Hematopoietic multipotent progenitor cell (in vitro differentiated cells): ENCODE data around the gene ARFIP2. TPM values are rescaled to one million over a fixed set of nuclear protein-coding genes. Genes with fewer than 3 reads are reported as not detected.
A peak's percentile ranks its signal among the peaks of the same experiment; 100 is the strongest.
"Not testable (repeated sequence)": the region's sequence is repeated elsewhere in the genome, so short reads cannot be mapped to it uniquely, and the experiment has no call there.

ENCODE experiments used
- DNase-seq, 3 donors: peaks; one replicate each; pipeline ENCODE4 v3.0.0-alpha.2; 2011 to 2015; ENCODE audit warnings: low read depth in 2 of 3, low spot score in 2 of 3
- total RNA-seq: library from RNA; depleted of rRNA; stranded (reverse); fragments of >200 nt; gene quantifications from one replicate; pipeline ENCODE4 v1.2.3, GENCODE V29; 2012

ARFIP2 gene, protein sequence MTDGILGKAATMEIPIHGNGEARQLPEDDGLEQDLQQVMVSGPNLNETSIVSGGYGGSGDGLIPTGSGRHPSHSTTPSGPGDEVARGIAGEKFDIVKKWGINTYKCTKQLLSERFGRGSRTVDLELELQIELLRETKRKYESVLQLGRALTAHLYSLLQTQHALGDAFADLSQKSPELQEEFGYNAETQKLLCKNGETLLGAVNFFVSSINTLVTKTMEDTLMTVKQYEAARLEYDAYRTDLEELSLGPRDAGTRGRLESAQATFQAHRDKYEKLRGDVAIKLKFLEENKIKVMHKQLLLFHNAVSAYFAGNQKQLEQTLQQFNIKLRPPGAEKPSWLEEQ
- 46.3 TPM for total RNA-seq

GRCh38 chr11:6481012-6481923, at the start of gene ARFIP2, which contains the start of gene TIMM10B:
TSS of gene ARFIP2 (minus strand) at chr11:6481331. CDS start at chr11:6480421, 910 bp downstream.
TSS of gene TIMM10B (plus strand) at chr11:6481501. CDS start at chr11:6481517, 16 bp downstream.
- peak; percentile 89 to 98 (median 98) for DNase-seq

GRCh38 chr11:6530848-6531247, 49.7 kb upstream of the ARFIP2 start:
- no peak for DNase-seq

GRCh38 chr11:6529266-6529665, 48.1 kb upstream of the ARFIP2 start:
- no peak for DNase-seq

DNA sequence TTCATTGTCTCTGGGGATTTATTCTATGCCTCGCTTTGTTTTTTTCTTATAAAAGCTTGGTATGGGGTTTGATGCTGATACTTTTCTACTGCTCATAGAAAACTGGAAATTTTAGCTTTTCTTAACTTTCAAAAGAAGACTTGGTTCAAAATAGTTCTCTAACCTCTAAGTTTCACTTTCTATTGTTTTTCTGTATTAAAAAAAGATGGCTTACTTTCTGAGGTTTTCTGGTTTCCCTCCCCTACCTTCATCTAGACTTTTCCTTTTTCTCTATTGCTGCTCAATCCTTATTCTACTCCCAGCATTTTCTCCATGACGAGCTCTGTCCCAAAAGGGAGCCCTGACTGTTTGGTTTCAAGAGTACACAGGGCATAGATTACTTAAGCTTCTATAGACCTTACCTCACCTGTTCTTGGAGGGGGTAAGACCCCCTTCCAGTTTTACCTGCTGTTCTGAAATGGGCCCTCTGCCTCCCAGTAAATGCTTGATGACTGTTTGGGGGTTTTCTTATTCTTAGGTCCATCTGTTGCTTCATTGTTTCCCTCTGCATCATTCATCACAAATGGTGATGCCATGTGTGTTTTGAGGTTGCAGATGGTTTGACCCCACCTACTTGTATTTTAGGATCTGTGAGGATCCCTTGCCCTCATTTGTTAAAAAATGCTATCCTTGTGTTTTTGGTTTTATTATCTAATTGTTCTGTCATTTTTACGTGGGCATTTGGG, 45.4 kb upstream of the ARFIP2 start:
- no peak for DNase-seq

DNA sequence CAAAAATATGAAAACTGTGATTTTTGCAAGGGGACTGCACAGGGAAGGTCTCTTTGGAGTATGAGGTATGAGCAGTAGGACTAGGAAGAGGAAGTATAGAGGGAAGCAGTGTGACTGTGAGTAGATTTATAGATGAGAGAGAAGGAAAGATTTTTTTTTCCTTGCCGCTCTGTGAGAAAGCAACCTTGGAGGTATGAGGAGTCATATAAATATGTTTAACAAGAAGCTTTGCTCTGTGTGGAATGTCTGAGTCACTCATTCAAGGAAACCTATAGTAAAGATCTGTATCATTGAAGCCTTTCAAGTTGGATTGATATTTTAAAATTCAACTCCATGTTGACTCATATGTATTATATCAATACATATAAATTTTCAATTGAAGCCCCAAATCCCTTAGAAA, 42.1 kb upstream of the ARFIP2 start:
- DNase-seq, result no peak

DNA sequence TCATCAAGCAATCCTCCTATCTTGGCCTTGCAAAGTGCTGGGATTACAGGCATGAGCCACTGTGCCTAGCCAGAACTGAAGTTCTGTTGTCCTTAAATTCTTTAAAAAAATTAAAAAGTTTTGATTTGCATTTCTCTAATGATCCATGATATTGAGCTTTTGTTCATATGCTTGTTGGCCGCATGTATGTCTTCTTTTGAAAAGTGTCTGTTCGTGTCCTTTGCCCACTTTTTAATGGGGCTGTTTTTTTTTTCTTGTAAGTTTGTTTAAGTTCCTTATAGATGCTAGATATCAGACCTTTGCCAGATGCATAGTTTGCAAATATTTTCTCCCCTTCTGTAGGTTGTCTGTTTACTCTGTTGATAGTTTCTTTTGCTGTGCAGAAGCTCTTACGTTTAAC, 40.8 kb upstream of the ARFIP2 start:
- DNase-seq, result not testable (repeated sequence)

DNA sequence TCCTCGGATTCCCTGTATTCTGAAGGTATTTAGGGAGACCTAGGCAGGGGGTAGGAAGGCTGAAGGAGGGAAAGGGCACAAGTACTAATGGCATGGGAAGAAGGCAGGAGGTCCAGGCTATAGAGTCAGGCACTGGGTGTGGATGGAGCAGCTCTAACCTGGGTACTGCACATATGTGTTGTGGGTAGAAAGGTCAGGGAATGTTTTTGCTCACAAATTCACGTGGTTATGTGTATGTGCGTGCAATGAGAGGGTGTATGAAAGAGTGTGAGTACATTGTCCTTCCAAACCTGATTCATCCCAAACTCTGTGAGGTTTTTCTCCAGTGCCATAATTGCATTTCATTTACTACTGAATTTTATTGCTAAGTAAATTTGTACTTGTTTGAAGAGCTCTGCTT, 39.1 kb upstream of the ARFIP2 start:
- DNase-seq, result no peak

DNA sequence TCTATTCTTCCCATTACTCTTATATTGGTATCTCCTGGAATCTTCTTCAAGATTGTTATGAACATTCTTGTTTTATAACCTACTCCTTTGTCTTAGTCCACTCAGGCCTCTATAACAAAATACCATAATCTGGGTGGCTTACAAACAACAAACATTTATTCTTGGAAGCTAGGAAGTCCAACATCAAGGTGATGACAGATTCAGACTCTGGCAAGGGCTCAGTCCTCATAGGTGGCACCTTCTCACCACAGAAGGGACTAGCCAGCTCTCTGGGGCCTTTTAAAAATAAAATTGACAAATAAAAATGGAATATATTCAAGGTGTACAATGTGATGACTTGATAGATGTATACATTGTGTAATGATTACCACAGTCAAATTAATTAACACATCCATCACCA, 35.7 kb upstream of the ARFIP2 start:
- DNase-seq, result no peak

DNA sequence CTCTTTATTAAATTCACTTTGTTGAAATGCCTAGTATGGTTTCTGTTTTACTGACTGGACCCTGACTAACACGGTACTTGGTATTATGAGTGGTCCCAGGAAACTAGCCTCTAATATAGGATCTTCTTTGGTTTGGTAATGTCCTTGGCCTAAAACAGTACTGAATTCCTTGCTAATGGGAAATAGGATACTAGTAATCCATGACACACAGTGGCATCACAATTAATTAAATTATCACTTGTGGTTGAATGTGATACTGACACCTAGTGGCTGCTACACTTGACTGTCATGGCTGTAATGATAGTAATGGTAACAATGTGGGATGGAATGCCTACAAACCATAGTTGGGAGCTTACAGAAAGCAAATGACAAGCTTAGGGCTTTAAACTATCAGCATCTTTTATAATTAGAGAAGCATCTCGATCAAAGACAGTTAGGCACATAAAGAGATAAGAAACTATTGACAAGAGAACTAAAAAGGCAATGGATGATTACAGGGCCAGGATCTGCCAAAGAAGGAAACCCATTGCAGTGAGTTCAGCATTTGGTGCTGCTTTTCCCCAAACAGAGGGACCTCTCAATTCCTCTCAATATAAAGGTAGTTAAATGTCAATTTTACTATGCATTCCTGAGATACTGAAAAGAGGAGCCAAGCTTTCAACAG, 24.6 kb upstream of the ARFIP2 start:
- peak in 2 of 3 donors; percentile 35 to 60 for DNase-seq

DNA sequence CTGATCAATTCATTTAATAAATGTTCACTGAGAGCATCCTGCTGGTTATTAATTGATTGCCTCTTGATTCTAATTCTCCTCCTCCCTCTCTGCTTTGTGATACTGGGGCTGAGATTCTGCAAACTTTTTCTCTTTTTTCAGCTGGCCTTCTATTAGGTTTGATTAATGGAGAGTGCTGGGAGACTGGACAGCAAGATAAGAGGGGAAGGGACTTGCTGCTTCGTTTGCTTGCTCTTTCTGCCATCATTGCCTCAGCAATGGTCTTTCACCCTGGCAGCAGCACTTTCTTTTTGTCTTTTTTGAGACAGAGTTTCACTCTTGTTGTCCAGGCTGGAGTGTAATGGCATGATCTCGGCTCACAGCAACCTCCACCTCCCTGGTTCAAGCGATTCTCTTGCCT, 23.0 kb upstream of the ARFIP2 start:
- no peak for DNase-seq

DNA sequence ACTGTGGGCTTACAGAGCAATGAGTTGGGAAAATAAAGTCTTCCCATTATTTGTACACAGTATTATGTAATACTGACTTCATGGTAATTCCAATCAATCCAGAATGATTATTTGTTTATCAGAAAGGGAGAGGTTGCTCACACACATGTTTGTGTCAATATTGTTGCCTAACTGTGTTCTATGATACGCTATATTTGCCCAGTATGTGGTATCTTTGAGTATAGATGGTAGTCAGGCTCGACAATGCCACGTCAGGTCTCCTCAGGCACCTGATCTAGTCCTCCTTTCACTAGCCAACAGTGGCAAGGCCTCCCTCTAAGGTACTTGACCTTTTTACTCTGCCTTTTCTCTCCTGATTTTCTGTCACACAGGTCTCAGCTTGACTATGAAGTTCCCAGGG, 21.3 kb upstream of the ARFIP2 start:
- no peak for DNase-seq

DNA sequence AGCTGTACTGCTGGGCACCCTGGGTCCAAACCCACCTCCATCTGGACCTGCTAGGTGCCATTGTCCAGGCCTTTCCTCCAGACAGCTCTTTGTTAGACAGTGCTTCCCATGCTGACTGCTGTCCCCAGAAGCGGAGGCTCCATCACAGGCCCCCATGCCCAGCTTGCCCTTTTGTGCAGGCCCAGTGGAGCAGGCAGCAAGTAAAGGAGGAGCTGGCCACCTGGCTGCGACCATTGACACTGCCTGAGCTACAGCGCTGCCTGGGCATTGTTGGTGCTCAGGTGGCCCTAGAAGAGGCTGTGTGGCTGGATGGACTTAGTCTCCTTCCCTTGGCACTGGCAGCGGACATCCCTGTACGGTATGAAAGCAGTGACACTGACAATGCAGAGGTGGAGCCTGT, 17.4 kb upstream of the ARFIP2 start:
- DNase-seq, result no peak

- DNase-seq, result no peak
Observed at GRCh38 chr11:6498121-6498520, 17.0 kb upstream of the ARFIP2 start.

GRCh38 chr11:6497069-6497839, 16.1 kb upstream of the ARFIP2 start, which contains the start of gene DNHD1:
TSS of gene DNHD1 (plus strand) at chr11:6497280. CDS start at chr11:6498216, 936 bp downstream.
- DNase-seq, result no peak

GRCh38 chr11:6489306-6489705, 8.2 kb upstream of the ARFIP2 start:
- no peak for DNase-seq

DNA sequence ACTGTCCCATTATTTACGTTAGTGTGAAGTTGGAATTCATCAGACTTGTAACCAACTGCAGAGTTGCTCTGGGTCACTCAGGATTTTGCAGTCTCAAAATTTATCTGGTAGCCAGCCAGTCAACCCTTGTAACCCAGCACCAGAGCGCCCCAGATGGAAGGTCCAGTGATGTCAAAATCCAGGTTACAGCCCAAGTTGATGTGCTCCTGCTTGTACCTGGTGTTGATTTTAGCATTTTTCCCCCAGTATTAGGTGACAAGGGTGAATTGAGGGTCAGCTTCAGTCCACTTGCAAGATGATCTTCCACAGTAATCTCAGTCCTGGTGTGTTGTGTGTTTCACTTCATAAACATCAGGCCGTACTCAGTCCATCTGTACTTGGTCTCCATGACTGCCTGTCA, 7.7 kb upstream of the ARFIP2 start:
- no peak for DNase-seq

DNA sequence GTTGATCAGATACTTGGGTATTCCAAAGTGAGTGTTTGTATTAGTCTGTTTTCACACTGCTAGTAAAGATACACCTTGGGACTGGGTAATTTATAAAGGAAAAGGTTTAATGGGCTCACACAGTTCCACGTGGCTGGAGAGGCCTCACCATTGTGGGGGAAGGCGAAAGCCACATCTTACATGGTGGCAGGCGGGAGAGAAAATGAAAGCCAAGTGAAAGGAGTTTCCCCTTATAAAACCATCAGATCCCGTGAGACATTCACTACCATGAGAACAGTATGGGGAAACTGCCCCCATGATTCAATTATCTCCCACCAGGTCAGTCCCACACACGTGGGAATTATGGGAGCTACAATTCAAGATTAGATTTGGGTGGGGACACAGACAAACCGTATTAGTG, 7.2 kb upstream of the ARFIP2 start:
- no peak for DNase-seq

DNA sequence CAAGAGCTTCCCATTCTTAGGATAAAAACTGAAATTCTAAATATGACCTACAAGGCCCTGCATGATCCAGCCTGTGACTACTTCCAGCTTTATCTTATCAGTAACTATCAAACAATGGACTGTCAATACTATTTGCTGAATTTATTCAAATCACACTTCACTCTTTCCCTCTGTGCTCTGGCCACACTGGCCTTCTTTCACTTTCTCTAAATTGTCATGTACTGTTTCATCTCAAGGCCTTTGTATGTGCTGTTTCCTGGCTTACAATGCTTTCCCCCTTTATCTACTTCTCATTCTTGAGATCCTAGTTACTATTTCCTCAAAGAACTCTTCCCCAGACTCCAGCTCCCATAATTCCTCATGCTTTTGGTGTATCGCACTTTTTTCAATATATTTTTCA, 5.8 kb upstream of the ARFIP2 start:
- DNase-seq, result no peak

DNA sequence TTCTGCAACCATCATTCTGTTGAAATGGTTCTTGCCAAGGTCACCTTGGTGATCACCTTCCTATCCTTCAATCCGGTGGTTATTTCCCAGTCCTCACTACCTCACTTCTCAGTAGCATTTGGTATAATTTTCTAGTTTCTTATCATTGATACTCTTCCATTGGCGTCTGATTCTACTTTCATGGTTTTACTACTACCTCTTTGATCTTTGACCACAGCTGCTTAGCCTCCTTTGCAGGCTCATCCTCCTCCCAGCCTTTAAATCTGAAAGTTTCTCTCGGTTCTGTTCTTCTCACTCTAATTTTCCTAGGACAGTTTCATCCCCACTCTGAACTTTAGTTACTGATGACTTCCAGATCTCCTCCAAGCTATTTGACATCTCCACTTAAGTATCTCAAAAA, 5.1 kb upstream of the ARFIP2 start:
- no peak for DNase-seq

GRCh38 chr11:6485661-6486060, 4.5 kb upstream of the ARFIP2 start:
- no peak for DNase-seq
